ENCODE data around the gene CELSR2. TPM values are rescaled to one million over a fixed set of nuclear protein-coding genes. Genes with fewer than 3 reads are reported as not detected.
A peak's percentile ranks its signal among the peaks of the same experiment; 100 is the strongest.

Gene CELSR2
- total and polyA plus RNA-seq, 8 donors: 0.76 to 18.7 (median 6.2) TPM

GRCh38 chr1:109271458-109271857 is 22.1 kb downstream of the CELSR2 start:
- intact Hi-C loops (cut with DNase I; ENCODE audit: low total_unique reads): no loop called here

GRCh38 chr1:109272021-109272799 is 22.9 kb downstream of the CELSR2 start:
- no peak overlapping the region for H3K4me3 ChIP-seq
- TF ChIP-seq POLR2AphosphoS5 (IDR thresholded peaks at IDR 0.05) (no peak), EP300 (IDR thresholded peaks at IDR 0.05) (no peak), CTCF (IDR thresholded peaks at IDR 0.05) (no peak), POLR2A (IDR thresholded peaks at IDR 0.05) (no peak)
- WGBS, 5 donors: 89 to 91% (median 89%) methylated on average over 7 to 13 of the region's 13 CpGs
- no peak overlapping the region for H3K27ac ChIP-seq
- H3K27me3 ChIP-seq: no peaks in the 10 kb centered on the region
- H3K36me3 ChIP-seq: peaks cover 0 to 55% (median 23%) of the 10 kb centered on the region in 4 donors
- intact Hi-C loops (cut with DNase I; ENCODE audit: low total_unique reads): no loop called here
- H3K4me1 ChIP-seq: peaks cover 17 to 51% (median 20%) of the 10 kb centered on the region in 4 donors
- no peaks in the 10 kb centered on the region for H3K9me3 ChIP-seq
- no peak for DNase-seq

More at GRCh38 chr1:109271458-109271857, 22.1 kb downstream of the CELSR2 start:
- H3K27me3 ChIP-seq: no peaks in the 10 kb centered on the region
- H3K9me3 ChIP-seq: no peaks in the 10 kb centered on the region
- peaks cover 0 to 60% (median 23%) of the 10 kb centered on the region in 4 donors for H3K36me3 ChIP-seq
- no peak for DNase-seq
- 79 to 94% (median 82%) methylated on average over 6 of the region's 6 CpGs for WGBS, 5 donors
- no peak overlapping the region for H3K27ac ChIP-seq
- H3K4me3 ChIP-seq: no peak overlapping the region
- TF ChIP-seq POLR2A (IDR thresholded peaks at IDR 0.05) (no peak), CTCF (IDR thresholded peaks at IDR 0.05) (no peak), POLR2AphosphoS5 (IDR thresholded peaks at IDR 0.05) (no peak)
- H3K4me1 ChIP-seq: peaks cover 15 to 43% (median 16%) of the 10 kb centered on the region in 4 donors

GRCh38 chr1:109272831-109273547 is 23.6 kb downstream of the CELSR2 start:
- DNase-seq: no peak
- Histone ChIP-seq H3K4me3 (no peak overlapping the region), H3K4me1 (peaks cover 24 to 59% (median 27%) of the 10 kb centered on the region in 4 donors), H3K27me3 (no peaks in the 10 kb centered on the region), H3K36me3 (peaks cover 0 to 47% (median 20%) of the 10 kb centered on the region in 4 donors), H3K9me3 (no peaks in the 10 kb centered on the region), H3K27ac (peak overlapping the region in 1 of 5 donors; percentile 78)
- intact Hi-C loops (cut with DNase I; ENCODE audit: low total_unique reads): no loop called here
- 78 to 86% (median 81%) methylated on average over 11 to 16 of the region's 16 CpGs for WGBS, 5 donors
- TF ChIP-seq POLR2A (IDR thresholded peaks at IDR 0.05): no peak
- TF ChIP-seq POLR2AphosphoS5 (IDR thresholded peaks at IDR 0.05): no peak
- TF ChIP-seq EP300 (IDR thresholded peaks at IDR 0.05): no peak

- H3K36me3 ChIP-seq: peaks cover 0 to 40% (median 17%) of the 10 kb centered on the region in 4 donors
- 63 to 83% (median 71%) methylated on average over 19 to 30 of the region's 30 CpGs for WGBS, 5 donors
- H3K27me3 ChIP-seq: no peaks in the 10 kb centered on the region
- no peak overlapping the region for H3K4me3 ChIP-seq
- H3K4me1 ChIP-seq: peaks cover 24 to 61% (median 27%) of the 10 kb centered on the region in 4 donors
- H3K9me3 ChIP-seq: no peaks in the 10 kb centered on the region
- H3K27ac ChIP-seq: peak overlapping the region in 3 of 5 donors; percentile 37 to 78 (median 72)
- intact Hi-C loops (cut with DNase I; ENCODE audit: low total_unique reads): no loop called here
- TF ChIP-seq POLR2A (IDR thresholded peaks at IDR 0.05) (no peak), CTCF (IDR thresholded peaks at IDR 0.05) (no peak), EP300 (IDR thresholded peaks at IDR 0.05) (no peak), POLR2AphosphoS5 (IDR thresholded peaks at IDR 0.05) (no peak)
- DNase-seq: no peak
Measured at GRCh38 chr1:109273570-109274288, 24.4 kb downstream of the CELSR2 start.

All from stomach (tissue), 9 donors.